Keratinocyte (primary cell): ENCODE measurements around the gene CRELD1. TPM values are rescaled to one million over a fixed set of nuclear protein-coding genes. Genes with fewer than 3 reads are reported as not detected.
A peak's percentile ranks its signal among the peaks of the same experiment; 100 is the strongest.

Experiments used
- DNase-seq: peaks from one replicate; pipeline ENCODE4 v3.0.0-alpha.2; 2011; ENCODE audit warnings: low read depth, missing footprints, low spot score
- FAIRE-seq: peaks from 2 replicates; lab custom pipeline; 2011; peaks lifted over from hg19 to GRCh38; lab: Jason Lieb, UNC
- H2AFZ ChIP-seq: 2 replicates; pipeline ENCODE4 v1.6.0; 2012; ENCODE audit warnings: low read length, control low read depth, inconsistent platforms; ENCODE audit not compliant: control insufficient read depth
- H3K27ac ChIP-seq: 2 replicates; pipeline ENCODE4 v1.5.1; 2011; ENCODE audit warnings: low read length; ENCODE audit not compliant: control insufficient read depth, insufficient read depth
- H3K27me3 ChIP-seq: 3 replicates; pipeline ENCODE4 v1.6.0; 2011; ENCODE audit warnings: low read length; ENCODE audit not compliant: control insufficient read depth, insufficient read depth; ENCODE audit errors: extremely low read depth
- H3K36me3 ChIP-seq, 2 experiments: 2 replicates in 1 of 2; 3 replicates in 1 of 2; pipeline ENCODE4 v1.5.1; 2011; ENCODE audit warnings: low read length in 2 of 2, mild to moderate bottlenecking in 1 of 2; ENCODE audit not compliant: control insufficient read depth in 2 of 2, insufficient read depth in 2 of 2; ENCODE audit errors: extremely low read depth in 1 of 2
- H3K4me1 ChIP-seq: 3 replicates; pipeline ENCODE4 v1.5.1; 2011; ENCODE audit warnings: low read length; ENCODE audit not compliant: control insufficient read depth, insufficient read depth; ENCODE audit errors: extremely low read depth
- H3K4me2 ChIP-seq: 3 replicates; pipeline ENCODE4 v1.6.0; 2011; ENCODE audit warnings: low read depth, low read length; ENCODE audit not compliant: control insufficient read depth, insufficient read depth; ENCODE audit errors: extremely low read depth
- H3K4me3 ChIP-seq, 3 experiments: fragments of 200-600 bp in 1 of 3; sonication (generic) in 1 of 3; 2 replicates in 2 of 3; 3 replicates in 1 of 3; pipeline ENCODE4 v1.5.1; 2011 to 2016; ENCODE audit warnings: low read length in 3 of 3, mild to moderate bottlenecking in 3 of 3, control low read depth in 2 of 3, inconsistent platforms in 1 of 3, low read depth in 1 of 3, mixed read lengths in 1 of 3, mixed run types in 1 of 3, moderate library complexity in 1 of 3; ENCODE audit not compliant: control insufficient read depth in 2 of 3, insufficient read depth in 2 of 3; ENCODE audit errors: extremely low read depth in 1 of 3
- H3K79me2 ChIP-seq: 2 replicates; pipeline ENCODE4 v1.6.0; 2012; ENCODE audit warnings: low read length; ENCODE audit not compliant: control insufficient read depth, insufficient read depth
- H3K9ac ChIP-seq: 3 replicates; pipeline ENCODE4 v1.6.0; 2011; ENCODE audit warnings: low read length; ENCODE audit not compliant: control insufficient read depth, insufficient read depth; ENCODE audit errors: extremely low read depth
- H3K9me1 ChIP-seq: 3 replicates; pipeline ENCODE4 v1.6.0; 2011; ENCODE audit warnings: low read length; ENCODE audit not compliant: control insufficient read depth, insufficient read depth; ENCODE audit errors: extremely low read depth
- H3K9me3 ChIP-seq: 2 replicates; pipeline ENCODE4 v1.5.1; 2012; ENCODE audit warnings: low read depth, low read length; ENCODE audit not compliant: control insufficient read depth
- H4K20me1 ChIP-seq: 3 replicates; pipeline ENCODE4 v1.6.0; 2011; ENCODE audit warnings: low read length; ENCODE audit not compliant: control insufficient read depth, insufficient read depth; ENCODE audit errors: extremely low read depth
- CTCF ChIP-seq, 3 experiments: IDR thresholded peaks in 1 of 3; conservative IDR thresholded peaks in 1 of 3; optimal IDR thresholded peaks in 1 of 3; 2 replicates in 2 of 3; 3 replicates in 1 of 3; pipeline versions ENCODE3 to v1.5.1; 2011; ENCODE audit warnings: low read length in 3 of 3, mild to moderate bottlenecking in 3 of 3, moderate library complexity in 2 of 3, control low read depth in 1 of 3, inconsistent platforms in 1 of 3; ENCODE audit not compliant: insufficient read depth in 2 of 3; ENCODE audit errors: extremely low read depth in 1 of 3
- EZH2 ChIP-seq: IDR thresholded peaks from one replicate; pipeline ENCODE4 v1.6.1; 2012; ENCODE audit warnings: inconsistent platforms, mild to moderate bottlenecking, low read length, moderate library complexity
- dilution Hi-C: fragments of 300-500 bp; cut with MboI; formaldehyde crosslinking; loops from one replicate; pipeline ENCODE4 v1.7.0; 2020; ENCODE audit warnings: low sequenced_read_pairs; ENCODE audit not compliant: extremely low pct_ligation_motif_present
- polyA plus RNA-seq, 5 experiments: library from polyadenylated mRNA; depleted of rRNA in 3 of 5; stranded (reverse) in 3 of 5; stranded (forward) in 1 of 5; unstranded in 1 of 5; fragments of >200 nt; gene quantifications; 1 replicate in 1 of 5; 2 replicates in 3 of 5; 3 replicates in 1 of 5; pipeline versions ENCODE4 v1.2.1 to v1.2.3, GENCODE V29; 2011 to 2012; ENCODE audit warnings: missing spikeins in 2 of 5, low read depth in 1 of 5, low replicate concordance in 1 of 5

The CRELD1 gene
- polyA plus RNA-seq, 1 donor (not counting 4 experiments of a cell fraction or from before 2014, with no cell fraction given): 11.2 TPM

- H3K36me3 ChIP-seq: peaks cover 0 to 5% of the 10 kb centered on the region in 2 experiments
- TF ChIP-seq CTCF (optimal IDR thresholded peaks at IDR 0.05 in 1 of 3, IDR thresholded peaks at IDR 0.05 in 1 of 3, conservative IDR thresholded peaks at IDR 0.05 in 1 of 3; ENCODE audit: extremely low read depth in 1 of 3, insufficient read depth in 2 of 3, low read length in 3 of 3): no peak
- no peak for TF ChIP-seq EZH2
- no peak for FAIRE-seq
- no peaks in the 10 kb centered on the region for H3K9me1 ChIP-seq
- H3K4me1 ChIP-seq: peaks cover 32% of the 10 kb centered on the region
- no peak overlapping the region for H2AFZ ChIP-seq
- no peak overlapping the region for H3K27ac ChIP-seq
- dilution Hi-C loops: no loop called here
- peak overlapping the region in 2 of 3 experiments; percentile 33 to 65 for H3K4me3 ChIP-seq
- peak overlapping the region; percentile 94 for H3K4me2 ChIP-seq
- H4K20me1 ChIP-seq: no peaks in the 10 kb centered on the region
- no peaks in the 10 kb centered on the region for H3K27me3 ChIP-seq
- H3K9me3 ChIP-seq: no peaks in the 10 kb centered on the region
- no peak for DNase-seq
- no peaks in the 10 kb centered on the region for H3K79me2 ChIP-seq
- peak overlapping the region; percentile 77 for H3K9ac ChIP-seq
Measured at GRCh38 chr3:9917820-9918219, 15.8 kb upstream of the CRELD1 start.

- peaks cover 30% of the 10 kb centered on the region for H3K4me1 ChIP-seq
- no peak for TF ChIP-seq CTCF (optimal IDR thresholded peaks at IDR 0.05 in 1 of 3, IDR thresholded peaks at IDR 0.05 in 1 of 3, conservative IDR thresholded peaks at IDR 0.05 in 1 of 3; ENCODE audit: extremely low read depth in 1 of 3, insufficient read depth in 2 of 3, low read length in 3 of 3)
- TF ChIP-seq EZH2: no peak
- no peak overlapping the region for H3K9ac ChIP-seq
- no peaks in the 10 kb centered on the region for H3K27me3 ChIP-seq
- FAIRE-seq: no peak
- H3K27ac ChIP-seq: no peak overlapping the region
- peaks cover 0 to 5% of the 10 kb centered on the region in 2 experiments for H3K36me3 ChIP-seq
- DNase-seq: no peak
- H3K4me3 ChIP-seq: no peak overlapping the region
- no peaks in the 10 kb centered on the region for H4K20me1 ChIP-seq
- H3K9me3 ChIP-seq: no peaks in the 10 kb centered on the region
- no peak overlapping the region for H2AFZ ChIP-seq
- no peak overlapping the region for H3K4me2 ChIP-seq
- dilution Hi-C loops: no loop called here
- no peaks in the 10 kb centered on the region for H3K79me2 ChIP-seq
- H3K9me1 ChIP-seq: no peaks in the 10 kb centered on the region
Measured at GRCh38 chr3:9918261-9919038, 15.2 kb upstream of the CRELD1 start.
